Gastroesophageal sphincter (tissue), 3 donors: Measurements from ENCODE around the gene PTGES2.

ENCODE experiments used
- CTCF ChIP-seq, 4 experiments: fragments of 200-600 bp in 2 of 4; fragments of 450-650 bp in 2 of 4; sonication (generic) in 1 of 4; IDR thresholded peaks; one replicate each; pipeline ENCODE4 v1.5.1; 2017 to 2019; ENCODE audit warnings: antibody characterized with exemption in 4 of 4, mild to moderate bottlenecking in 2 of 4, moderate library complexity in 2 of 4
- EP300 ChIP-seq: sonication (generic); formaldehyde crosslinking; IDR thresholded peaks from one replicate; pipeline ENCODE4 v1.6.1; 2017; ENCODE audit warnings: antibody characterized with exemption, mild to moderate bottlenecking
- POLR2A ChIP-seq, 2 donors: fragments of 450-650 bp; IDR thresholded peaks; one replicate each; pipeline ENCODE4 v1.6.1; 2017; ENCODE audit warnings: antibody characterized with exemption in 2 of 2, mild to moderate bottlenecking in 2 of 2, moderate library complexity in 1 of 2
- POLR2AphosphoS5 ChIP-seq: sonication (generic); formaldehyde crosslinking; IDR thresholded peaks from one replicate; pipeline ENCODE4 v1.6.1; 2017; ENCODE audit warnings: antibody characterized with exemption

DNA sequence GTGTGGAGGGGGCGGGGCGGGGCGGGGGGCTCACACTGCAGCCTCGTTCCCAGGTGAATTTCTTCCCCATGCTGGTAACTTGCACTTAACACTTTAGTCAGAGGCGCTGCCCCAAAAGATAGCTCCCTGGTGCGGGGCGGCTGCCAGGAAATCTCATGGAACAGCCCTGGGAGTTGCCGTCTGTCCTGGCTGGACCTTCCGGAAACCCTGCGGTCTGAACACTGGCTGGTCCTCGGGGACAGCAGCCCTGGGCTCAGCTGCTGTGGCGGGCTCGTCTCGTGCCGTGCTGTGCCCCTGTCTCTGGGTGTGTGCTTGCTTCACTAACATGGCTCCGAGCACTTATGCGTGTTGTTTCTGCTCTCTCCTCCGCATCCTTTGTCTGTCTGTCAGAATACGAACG is 25.8 kb downstream of the PTGES2 start:
- TF ChIP-seq POLR2A (IDR thresholded peaks at IDR 0.05) (no peak), CTCF (IDR thresholded peaks at IDR 0.05) (no peak), EP300 (no peak), POLR2AphosphoS5 (no peak)
